ENCODE data around the gene SGO2. TPM values are rescaled to one million over a fixed set of nuclear protein-coding genes. Genes with fewer than 3 reads are reported as not detected.

SGO2 gene
- total RNA-seq, 1 donor from 2014 or later, result 10.7 TPM

DNA sequence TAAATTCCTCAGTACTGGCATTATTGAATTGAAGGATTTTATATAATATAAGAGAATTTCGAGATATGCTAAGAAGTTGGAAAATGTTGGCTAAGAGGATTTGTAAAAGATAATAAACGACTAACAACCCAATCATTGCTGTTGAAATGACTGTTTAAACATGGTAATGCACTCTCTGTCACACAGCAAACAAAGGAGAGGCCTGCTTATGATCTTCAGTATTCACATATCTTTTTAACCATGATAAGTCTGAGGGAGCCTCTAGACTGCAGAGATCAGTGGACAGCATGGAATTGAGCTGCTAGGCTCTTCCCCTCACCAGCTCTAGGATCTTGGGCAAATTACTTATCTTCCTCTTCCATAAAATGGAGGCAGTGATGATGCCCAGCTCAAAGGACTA, 18.8 kb upstream of the SGO2 start:
- no peak overlapping the region for H3K4me3 Mint-ChIP-seq
- H3K36me3 Mint-ChIP-seq, result peaks cover 14% of the 10 kb centered on the region
- no peaks in the 10 kb centered on the region for H3K27me3 Mint-ChIP-seq (ENCODE audit: low read depth)
- no peak for DNase-seq (ENCODE audit: low spot score in 2 of 2, unreplicated experiment in 2 of 2)
- peaks cover 3% of the 10 kb centered on the region for H3K9me3 Mint-ChIP-seq
- no peak overlapping the region for H3K27ac Mint-ChIP-seq
- H3K4me1 Mint-ChIP-seq, result peaks cover 12% of the 10 kb centered on the region
- TF ChIP-seq, protein P1, sequence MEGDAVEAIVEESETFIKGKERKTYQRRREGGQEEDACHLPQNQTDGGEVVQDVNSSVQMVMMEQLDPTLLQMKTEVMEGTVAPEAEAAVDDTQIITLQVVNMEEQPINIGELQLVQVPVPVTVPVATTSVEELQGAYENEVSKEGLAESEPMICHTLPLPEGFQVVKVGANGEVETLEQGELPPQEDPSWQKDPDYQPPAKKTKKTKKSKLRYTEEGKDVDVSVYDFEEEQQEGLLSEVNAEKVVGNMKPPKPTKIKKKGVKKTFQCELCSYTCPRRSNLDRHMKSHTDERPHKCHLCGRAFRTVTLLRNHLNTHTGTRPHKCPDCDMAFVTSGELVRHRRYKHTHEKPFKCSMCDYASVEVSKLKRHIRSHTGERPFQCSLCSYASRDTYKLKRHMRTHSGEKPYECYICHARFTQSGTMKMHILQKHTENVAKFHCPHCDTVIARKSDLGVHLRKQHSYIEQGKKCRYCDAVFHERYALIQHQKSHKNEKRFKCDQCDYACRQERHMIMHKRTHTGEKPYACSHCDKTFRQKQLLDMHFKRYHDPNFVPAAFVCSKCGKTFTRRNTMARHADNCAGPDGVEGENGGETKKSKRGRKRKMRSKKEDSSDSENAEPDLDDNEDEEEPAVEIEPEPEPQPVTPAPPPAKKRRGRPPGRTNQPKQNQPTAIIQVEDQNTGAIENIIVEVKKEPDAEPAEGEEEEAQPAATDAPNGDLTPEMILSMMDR (IDR thresholded peaks at IDR 0.05; ENCODE audit: unreplicated experiment), result no peak

DNA sequence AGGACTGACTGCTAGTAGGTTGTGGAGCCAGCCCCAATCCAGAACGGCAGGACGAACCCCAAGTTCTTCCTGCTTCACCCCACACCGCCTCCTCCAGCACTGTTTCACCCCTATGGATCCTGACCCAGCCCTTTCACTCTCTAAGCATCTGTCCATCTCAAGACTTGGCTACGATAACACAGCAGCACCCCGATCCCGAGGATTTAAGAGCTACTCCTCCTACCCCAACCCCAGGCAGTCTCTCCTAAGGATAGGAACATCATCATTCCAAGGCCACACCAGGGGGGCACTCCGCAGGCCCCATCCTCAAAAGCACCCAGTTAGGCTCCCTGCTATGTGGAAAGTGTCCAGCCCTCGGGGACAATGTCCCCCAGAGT, 16.8 kb upstream of the SGO2 start:
- peaks cover 12% of the 10 kb centered on the region for H3K4me1 Mint-ChIP-seq
- TF ChIP-seq, protein P1 (IDR thresholded peaks at IDR 0.05; ENCODE audit: unreplicated experiment), result no peak
- DNase-seq (ENCODE audit: low spot score in 2 of 2, unreplicated experiment in 2 of 2), result no peak
- H3K36me3 Mint-ChIP-seq, result peaks cover 4% of the 10 kb centered on the region
- H3K9me3 Mint-ChIP-seq, result no peaks in the 10 kb centered on the region
- peak overlapping the region; percentile 81 for H3K27ac Mint-ChIP-seq
- peak overlapping the region; percentile 82 for H3K4me3 Mint-ChIP-seq
- peaks cover under 1% of the 10 kb centered on the region for H3K27me3 Mint-ChIP-seq (ENCODE audit: low read depth)

- TF ChIP-seq, protein P1 (IDR thresholded peaks at IDR 0.05; ENCODE audit: unreplicated experiment), result peak; percentile 68
- Mint-ChIP-seq H3K4me1 (peaks cover 12% of the 10 kb centered on the region), H3K4me3 (peak within 1 kb of the TSS; percentile 82), H3K27ac (peak within 1 kb of the TSS; percentile 81), H3K27me3 (ENCODE audit: low read depth) (peaks cover 3% of the 10 kb centered on the region), H3K9me3 (no peaks in the 10 kb centered on the region), H3K36me3 (peaks cover 2% of the 10 kb centered on the region)
- peak; percentile 77 to 92 for DNase-seq (ENCODE audit: low spot score in 2 of 2, unreplicated experiment in 2 of 2)
Observed at GRCh38 chr2:200509612-200510433, 16.2 kb upstream of the SGO2 start, which contains the start of gene KCTD18. KCTD18 (minus strand) TSS chr2:200510068; CDS start chr2:200507016, 3,052 bp downstream.

- H3K27ac Mint-ChIP-seq, result no peak overlapping the region
- no peaks in the 10 kb centered on the region for H3K36me3 Mint-ChIP-seq
- H3K4me1 Mint-ChIP-seq, result peaks cover 3% of the 10 kb centered on the region
- TF ChIP-seq, protein P1 (IDR thresholded peaks at IDR 0.05; ENCODE audit: unreplicated experiment), result no peak
- DNase-seq (ENCODE audit: low spot score in 2 of 2, unreplicated experiment in 2 of 2), result no peak
- no peak overlapping the region for H3K4me3 Mint-ChIP-seq
- H3K9me3 Mint-ChIP-seq, result peaks cover 14% of the 10 kb centered on the region
- peaks cover 9% of the 10 kb centered on the region for H3K27me3 Mint-ChIP-seq (ENCODE audit: low read depth)
Observed at GRCh38 chr2:200515155-200515554, 10.9 kb upstream of the SGO2 start.

DNA sequence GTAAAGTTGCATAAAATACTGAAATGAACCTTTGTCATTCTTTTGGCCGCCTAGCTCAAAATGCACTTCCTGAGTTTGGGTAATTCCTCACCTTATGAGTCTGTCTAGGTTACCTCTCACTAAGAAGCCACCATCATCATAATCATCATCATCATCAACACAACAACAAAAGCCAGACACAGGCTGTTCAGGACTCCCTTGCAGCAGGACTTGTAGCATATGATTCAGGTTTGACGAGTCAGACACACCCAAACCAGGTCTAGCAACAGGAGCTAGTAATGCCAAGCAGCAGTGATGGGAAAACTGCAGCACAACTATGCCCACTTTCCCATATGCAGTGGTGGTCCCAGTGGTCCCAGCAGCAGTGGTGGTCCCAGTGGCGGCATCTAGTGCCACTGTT, 2.8 kb upstream of the SGO2 start:
- H3K36me3 Mint-ChIP-seq, result no peaks in the 10 kb centered on the region
- no peak overlapping the region for H3K27ac Mint-ChIP-seq
- TF ChIP-seq, protein P1 (IDR thresholded peaks at IDR 0.05; ENCODE audit: unreplicated experiment), result no peak
- H3K4me3 Mint-ChIP-seq, result no peak overlapping the region
- DNase-seq (ENCODE audit: low spot score in 2 of 2, unreplicated experiment in 2 of 2), result no peak
- H3K4me1 Mint-ChIP-seq, result peaks cover 15% of the 10 kb centered on the region
- H3K9me3 Mint-ChIP-seq, result peaks cover under 1% of the 10 kb centered on the region
- peaks cover 15% of the 10 kb centered on the region for H3K27me3 Mint-ChIP-seq (ENCODE audit: low read depth)

Measured in mesothelial cell of epicardium (in vitro differentiated cells).